Natural killer cell (primary cell): ENCODE measurements around the gene CMTR1. TPM values are rescaled to one million over a fixed set of nuclear protein-coding genes. Genes with fewer than 3 reads are reported as not detected.
A peak's percentile ranks its signal among the peaks of the same experiment; 100 is the strongest.

Experiments
- ATAC-seq, 3 donors: fragments of 150-1000 bp in 2 of 3; fragments of 200-7000 bp in 1 of 3; cut with Tn5 transposase; 1 replicate in 1 of 3; 2 replicates in 2 of 3; pipeline ENCODE4 v1.10.0; 2021; ENCODE audit warnings: mild to moderate bottlenecking in 2 of 3, moderate library complexity in 2 of 3
- DNase-seq, 2 donors: peaks; one replicate each; pipeline versions ENCODE4 v3.0.0 to v3.0.0-alpha.2; 2013 to 2021; ENCODE audit warnings: mixed read lengths in 1 of 2
- H3K27ac ChIP-seq: one replicate; pipeline ENCODE4 v1.5.1; 2013; ENCODE audit warnings: mild to moderate bottlenecking, low read length
- H3K27me3 ChIP-seq: one replicate; pipeline ENCODE4 v1.6.1; 2013; ENCODE audit warnings: low read length; ENCODE audit not compliant: control insufficient read depth, insufficient read depth
- H3K36me3 ChIP-seq: one replicate; pipeline ENCODE4 v1.6.1; 2013; ENCODE audit warnings: low read length; ENCODE audit not compliant: control insufficient read depth, insufficient read depth
- H3K4me1 ChIP-seq: one replicate; pipeline ENCODE4 v1.6.1; 2013; ENCODE audit warnings: low read length; ENCODE audit not compliant: control insufficient read depth, insufficient read depth
- H3K4me3 ChIP-seq: one replicate; pipeline ENCODE4 v1.5.1; 2013; ENCODE audit warnings: low read length
- H3K9me3 ChIP-seq: one replicate; pipeline ENCODE4 v1.6.1; 2013; ENCODE audit warnings: low read length; ENCODE audit not compliant: control insufficient read depth, insufficient read depth
- H3K27ac Mint-ChIP-seq, 2 donors: one replicate each; pipeline ENCODE4 v1.8.0; 2022; ENCODE audit warnings: mild to moderate bottlenecking in 2 of 2, mixed read lengths in 2 of 2, moderate library complexity in 1 of 2
- H3K27me3 Mint-ChIP-seq, 2 donors: one replicate each; pipeline ENCODE4 v1.8.0; 2022; ENCODE audit warnings: low read depth in 2 of 2, mixed read lengths in 2 of 2
- H3K36me3 Mint-ChIP-seq: one replicate; pipeline ENCODE4 v1.8.0; 2022; ENCODE audit warnings: mixed read lengths
- H3K4me1 Mint-ChIP-seq, 2 donors: one replicate each; pipeline ENCODE4 v1.8.0; 2022; ENCODE audit warnings: mixed read lengths in 2 of 2
- H3K4me3 Mint-ChIP-seq: one replicate; pipeline ENCODE4 v1.8.0; 2022; ENCODE audit warnings: mild to moderate bottlenecking, moderate library complexity, mixed read lengths
- H3K9me3 Mint-ChIP-seq, 2 donors: one replicate each; pipeline ENCODE4 v1.8.0; 2022; ENCODE audit warnings: mixed read lengths in 2 of 2
- WGBS: methylation state at CpG from one replicate; pipeline ENCODE4 v1.1.7; 2013; ENCODE audit warnings: missing lambda C conversion rate; ENCODE audit not compliant: insufficient coverage; 5-methylcytosine and 5-hydroxymethylcytosine counted together
- intact Hi-C: fragments of 100-400 bp; cut with micrococcal nuclease; formaldehyde crosslinking; loops from one replicate; pipeline ENCODE4 v1.14.2; 2022
- total RNA-seq, 4 donors: library from RNA; stranded (reverse); fragments of 120-200 nt in 1 of 4; gene quantifications; one replicate each; pipeline versions ENCODE4 v1.2.3 to v1.2.4, GENCODE V29; 2013 to 2022
- TF ChIP-seq, protein P1 (sequence below): fragments of 200-600 bp; IDR thresholded peaks from one replicate; pipeline ENCODE4 v1.8.0; 2022; ENCODE audit warnings: antibody characterized with exemption

Gene CMTR1
- total RNA-seq, 3 donors from 2014 or later (not counting 1 experiment from before 2014, with no cell fraction given), result 85.0 to 111 (median 94.7) TPM

DNA sequence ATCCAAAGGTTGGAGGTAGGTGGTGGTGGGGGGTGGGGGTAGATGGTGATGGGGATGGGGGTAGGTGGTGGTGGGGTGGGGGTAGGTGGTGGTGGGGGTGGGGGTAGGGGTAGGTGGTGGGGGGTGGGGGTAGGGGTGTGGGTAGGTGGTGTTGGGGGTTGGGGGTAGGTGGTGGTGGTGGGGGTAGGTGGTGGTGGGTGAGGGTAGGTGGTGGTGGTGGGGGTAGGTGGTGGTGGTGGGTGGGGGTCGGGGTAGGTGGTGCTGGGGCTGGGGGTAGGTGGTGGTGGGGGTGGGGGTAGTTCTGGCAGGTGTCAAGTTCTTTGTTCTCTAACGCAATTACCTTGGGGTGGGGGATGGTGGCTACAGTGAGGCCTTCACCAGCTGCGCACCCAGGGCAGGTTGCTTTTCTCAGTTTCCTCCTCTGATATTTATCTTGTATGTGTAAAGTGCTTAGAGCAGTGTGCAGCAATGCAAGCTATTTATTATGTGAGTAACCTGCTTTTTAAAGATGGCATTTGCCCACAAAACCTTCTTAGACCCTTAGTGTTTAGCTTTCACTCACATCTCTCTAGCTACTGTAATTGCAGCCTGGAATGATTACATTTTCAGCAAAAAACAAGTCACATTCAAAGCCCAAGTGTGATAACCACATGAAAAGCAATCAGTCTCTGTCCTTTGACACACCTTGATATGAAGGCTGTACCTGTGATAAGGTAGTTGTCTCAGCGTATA is 74.8 kb downstream of the CMTR1 start:
- WGBS, result 21% methylated on average over 2 of the region's 4 CpGs
- peaks cover 0 to 6% of the 10 kb centered on the region in 2 donors for H3K27me3 Mint-ChIP-seq
- H3K9me3 Mint-ChIP-seq, result no peaks in the 10 kb centered on the region
- no peaks in the 10 kb centered on the region for H3K9me3 ChIP-seq
- H3K4me3 Mint-ChIP-seq, result no peak overlapping the region
- no peaks in the 10 kb centered on the region for H3K36me3 ChIP-seq
- ATAC-seq (peak in 2 of 3 donors; percentile 13 to 25), DNase-seq (peak in 1 of 2 donors; percentile 73)
- peaks cover 31% of the 10 kb centered on the region for H3K4me1 ChIP-seq
- H3K27ac ChIP-seq, result peak overlapping the region; percentile 3
- peaks cover 34 to 40% of the 10 kb centered on the region in 2 donors for H3K4me1 Mint-ChIP-seq
- TF ChIP-seq, protein P1, sequence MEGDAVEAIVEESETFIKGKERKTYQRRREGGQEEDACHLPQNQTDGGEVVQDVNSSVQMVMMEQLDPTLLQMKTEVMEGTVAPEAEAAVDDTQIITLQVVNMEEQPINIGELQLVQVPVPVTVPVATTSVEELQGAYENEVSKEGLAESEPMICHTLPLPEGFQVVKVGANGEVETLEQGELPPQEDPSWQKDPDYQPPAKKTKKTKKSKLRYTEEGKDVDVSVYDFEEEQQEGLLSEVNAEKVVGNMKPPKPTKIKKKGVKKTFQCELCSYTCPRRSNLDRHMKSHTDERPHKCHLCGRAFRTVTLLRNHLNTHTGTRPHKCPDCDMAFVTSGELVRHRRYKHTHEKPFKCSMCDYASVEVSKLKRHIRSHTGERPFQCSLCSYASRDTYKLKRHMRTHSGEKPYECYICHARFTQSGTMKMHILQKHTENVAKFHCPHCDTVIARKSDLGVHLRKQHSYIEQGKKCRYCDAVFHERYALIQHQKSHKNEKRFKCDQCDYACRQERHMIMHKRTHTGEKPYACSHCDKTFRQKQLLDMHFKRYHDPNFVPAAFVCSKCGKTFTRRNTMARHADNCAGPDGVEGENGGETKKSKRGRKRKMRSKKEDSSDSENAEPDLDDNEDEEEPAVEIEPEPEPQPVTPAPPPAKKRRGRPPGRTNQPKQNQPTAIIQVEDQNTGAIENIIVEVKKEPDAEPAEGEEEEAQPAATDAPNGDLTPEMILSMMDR, result no peak
- intact Hi-C loops, result no loop called here
- no peaks in the 10 kb centered on the region for H3K36me3 Mint-ChIP-seq
- peak overlapping the region; percentile 60 to 75 for H3K27ac Mint-ChIP-seq
- H3K4me3 ChIP-seq, result no peak overlapping the region
- no peaks in the 10 kb centered on the region for H3K27me3 ChIP-seq

DNA sequence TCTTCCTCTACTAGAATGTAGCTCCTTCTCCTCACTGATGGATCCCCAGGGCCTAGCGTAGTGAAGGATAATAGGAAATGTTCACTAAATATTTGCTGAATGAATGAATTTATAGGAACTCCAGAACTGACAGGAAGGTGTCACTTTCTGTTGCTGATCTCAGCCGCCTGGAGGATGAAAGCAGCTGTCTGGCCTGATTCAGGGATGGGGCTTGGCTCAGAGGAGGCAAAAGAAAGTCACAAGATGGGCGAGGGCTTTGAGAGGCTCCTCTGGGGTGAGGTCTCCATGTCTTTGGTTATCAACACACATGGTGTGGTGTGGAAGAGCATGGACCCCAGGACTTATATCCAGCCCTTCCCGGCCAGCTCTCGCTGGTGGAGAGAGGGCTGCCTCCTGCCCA is 78.2 kb downstream of the CMTR1 start:
- Mint-ChIP-seq H3K36me3 (no peaks in the 10 kb centered on the region), H3K27me3 (peaks cover 0 to 9% of the 10 kb centered on the region in 2 donors), H3K27ac (peak overlapping the region in 1 of 2 donors; percentile 16), H3K9me3 (no peaks in the 10 kb centered on the region), H3K4me1 (peaks cover 30 to 43% of the 10 kb centered on the region in 2 donors), H3K4me3 (no peak overlapping the region)
- Histone ChIP-seq H3K27ac (no peak overlapping the region), H3K4me3 (no peak overlapping the region), H3K27me3 (no peaks in the 10 kb centered on the region), H3K36me3 (no peaks in the 10 kb centered on the region), H3K4me1 (peaks cover 45% of the 10 kb centered on the region), H3K9me3 (no peaks in the 10 kb centered on the region)
- TF ChIP-seq, protein P1, result no peak
- intact Hi-C loops, result no loop called here
- WGBS, result 97% methylated on average over 5 of the region's 5 CpGs
- DNase-seq, result no peak
- ATAC-seq, result no peak

DNA sequence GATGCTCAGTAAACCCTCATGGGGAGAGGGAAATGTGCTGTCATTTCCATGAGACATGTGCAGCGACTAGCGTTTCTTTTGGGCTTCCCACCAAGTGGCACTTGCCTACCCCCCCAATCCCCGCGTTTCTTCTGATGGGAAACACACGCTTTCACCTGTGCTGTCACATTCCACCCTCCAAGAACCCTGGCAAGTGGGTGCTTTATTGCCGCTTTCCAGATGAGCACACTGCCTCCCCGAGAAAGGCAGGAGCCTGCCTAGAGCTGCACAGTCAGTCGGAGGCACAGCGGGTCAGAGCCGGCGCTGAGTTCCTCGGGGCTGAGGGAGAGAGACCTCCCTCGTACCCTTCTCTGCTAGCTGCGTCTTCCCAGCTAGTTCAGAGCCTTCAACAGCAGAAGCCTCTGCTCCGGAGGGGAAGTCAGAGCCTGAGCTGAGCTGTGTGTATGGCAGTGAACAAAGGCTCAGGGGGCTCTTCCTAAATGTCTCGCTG is 78.9 kb downstream of the CMTR1 start:
- Mint-ChIP-seq H3K4me1 (peaks cover 37 to 51% of the 10 kb centered on the region in 2 donors), H3K9me3 (no peaks in the 10 kb centered on the region), H3K4me3 (no peak overlapping the region), H3K27me3 (peaks cover 0 to 9% of the 10 kb centered on the region in 2 donors), H3K36me3 (no peaks in the 10 kb centered on the region), H3K27ac (peak overlapping the region in 1 of 2 donors; percentile 16)
- no peak for ATAC-seq
- intact Hi-C loops, result no loop called here
- TF ChIP-seq, protein P1, result no peak
- DNase-seq, result no peak
- Histone ChIP-seq H3K4me1 (peaks cover 52% of the 10 kb centered on the region), H3K27ac (no peak overlapping the region), H3K9me3 (no peaks in the 10 kb centered on the region), H3K27me3 (no peaks in the 10 kb centered on the region), H3K36me3 (no peaks in the 10 kb centered on the region), H3K4me3 (no peak overlapping the region)
- WGBS, result 94% methylated on average over 16 of the region's 16 CpGs
